Activated naive CD8-positive, alpha-beta T cell treated with anti-CD3 and anti-CD28 coated beads, Interleukin-2, amount 50 U/mL, for 16 hours (primary cell): ENCODE data around the gene EHHADH.
"Not testable (repeated sequence)": the region's sequence is repeated elsewhere in the genome, so short reads cannot be mapped to it uniquely, and the experiment has no call there.

Source experiments
- DNase-seq: peaks from one replicate; pipeline ENCODE4 v3.0.0-alpha.2; 2020; ENCODE audit warnings: low read depth, low spot score

EHHADH gene

GRCh38 chr3:185251272-185251671, 2.6 kb downstream of the EHHADH start:
- DNase-seq = no peak

GRCh38 chr3:185250653-185251052, 3.2 kb downstream of the EHHADH start:
- DNase-seq = no peak

GRCh38 chr3:185250247-185250646, 3.6 kb downstream of the EHHADH start:
- DNase-seq = no peak

- DNase-seq = no peak
These were observed 11.2 kb downstream of the EHHADH start for GRCh38 chr3:185242642-185243041.

GRCh38 chr3:185236969-185237368, 16.9 kb downstream of the EHHADH start:
- DNase-seq = no peak

- DNase-seq = no peak
These were observed 20.5 kb downstream of the EHHADH start for GRCh38 chr3:185233328-185233727.

GRCh38 chr3:185226526-185226925, 27.3 kb downstream of the EHHADH start:
- DNase-seq = not testable (repeated sequence)

- DNase-seq = no peak
These were observed 28.3 kb downstream of the EHHADH start for GRCh38 chr3:185225523-185225922.

GRCh38 chr3:185225080-185225479, 28.8 kb downstream of the EHHADH start:
- DNase-seq = no peak

GRCh38 chr3:185221203-185221602, 32.6 kb downstream of the EHHADH start:
- no peak for DNase-seq

- DNase-seq = no peak
These were observed 37.3 kb downstream of the EHHADH start for GRCh38 chr3:185216607-185216958.

GRCh38 chr3:185215873-185216606, 37.8 kb downstream of the EHHADH start:
- DNase-seq = no peak

GRCh38 chr3:185212559-185212958, 41.3 kb downstream of the EHHADH start:
- no peak for DNase-seq

GRCh38 chr3:185212086-185212485, 41.8 kb downstream of the EHHADH start:
- DNase-seq = no peak

GRCh38 chr3:185210621-185211142, 43.2 kb downstream of the EHHADH start:
- no peak for DNase-seq

- no peak for DNase-seq
These were observed 45.0 kb downstream of the EHHADH start for GRCh38 chr3:185208823-185209222.

GRCh38 chr3:185207931-185208746, 45.7 kb downstream of the EHHADH start:
- DNase-seq = no peak

GRCh38 chr3:185207481-185207880, 46.4 kb downstream of the EHHADH start:
- no peak for DNase-seq

- no peak for DNase-seq
These were observed 48.0 kb downstream of the EHHADH start for GRCh38 chr3:185205865-185206264.

GRCh38 chr3:185204894-185205293, 49.0 kb downstream of the EHHADH start:
- DNase-seq = no peak

- DNase-seq = no peak
These were observed 53.2 kb downstream of the EHHADH start for GRCh38 chr3:185200639-185201038.

- no peak for DNase-seq
These were observed 54.2 kb downstream of the EHHADH start for GRCh38 chr3:185199671-185200070.

GRCh38 chr3:185199206-185199605, 54.6 kb downstream of the EHHADH start:
- DNase-seq = no peak
